Duodenal mucosa (tissue), 2 donors: ENCODE measurements around the gene GATAD1.
A peak's percentile ranks its signal among the peaks of the same experiment; 100 is the strongest.

Experiments
- H3K27ac ChIP-seq: one replicate; pipeline ENCODE4 v1.7.0; 2013; ENCODE audit warnings: low read depth, low read length
- H3K27me3 ChIP-seq, 2 donors: one replicate each; pipeline ENCODE4 v1.7.0; 2013; ENCODE audit warnings: low read length in 2 of 2, control low read depth in 1 of 2; ENCODE audit not compliant: insufficient read depth in 2 of 2, control insufficient read depth in 1 of 2
- H3K36me3 ChIP-seq, 2 donors: one replicate each; pipeline ENCODE4 v1.7.0; 2013; ENCODE audit warnings: low read length in 2 of 2, control low read depth in 1 of 2; ENCODE audit not compliant: insufficient read depth in 2 of 2, control insufficient read depth in 1 of 2
- H3K4me1 ChIP-seq, 2 donors: one replicate each; pipeline ENCODE4 v1.7.0; 2013; ENCODE audit warnings: low read length in 2 of 2, control low read depth in 1 of 2; ENCODE audit not compliant: insufficient read depth in 2 of 2, control insufficient read depth in 1 of 2
- H3K4me3 ChIP-seq, 2 donors: one replicate each; pipeline ENCODE4 v1.7.0; 2013; ENCODE audit warnings: low read length in 2 of 2, low read depth in 1 of 2
- H3K9ac ChIP-seq, 2 donors: one replicate each; pipeline ENCODE4 v1.7.0; 2013; ENCODE audit warnings: low read length in 2 of 2, low read depth in 1 of 2
- H3K9me3 ChIP-seq, 2 donors: one replicate each; pipeline ENCODE4 v1.7.0; 2013; ENCODE audit warnings: low read length in 2 of 2, control low read depth in 1 of 2; ENCODE audit not compliant: control insufficient read depth in 1 of 2

The GATAD1 gene

GRCh38 chr7:92415225-92415624 is 32.1 kb upstream of the GATAD1 start:
- no peaks in the 10 kb centered on the region for H3K27me3 ChIP-seq
- no peak overlapping the region for H3K4me3 ChIP-seq
- no peaks in the 10 kb centered on the region for H3K4me1 ChIP-seq
- no peaks in the 10 kb centered on the region for H3K9me3 ChIP-seq
- H3K27ac ChIP-seq, result no peak overlapping the region
- no peak overlapping the region for H3K9ac ChIP-seq
- no peaks in the 10 kb centered on the region for H3K36me3 ChIP-seq

DNA sequence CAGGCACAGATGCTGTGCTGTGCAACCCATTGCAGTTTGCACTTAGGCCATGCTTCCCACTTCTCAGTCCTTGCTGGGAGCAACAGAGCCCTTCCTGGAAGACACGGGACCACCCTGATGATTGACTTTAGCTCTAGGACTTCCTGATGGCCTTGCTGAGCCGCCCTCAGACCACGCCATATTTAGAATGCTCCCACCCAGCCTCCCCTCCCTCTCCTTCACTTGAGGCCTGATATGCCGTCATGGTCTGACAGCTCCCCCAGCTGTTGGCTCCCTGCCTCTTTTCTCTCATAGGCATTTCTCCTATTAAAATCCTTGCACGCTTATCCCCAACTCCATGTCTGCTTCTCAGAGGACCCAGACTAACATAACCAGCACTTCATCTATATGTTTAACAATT is 29.4 kb upstream of the GATAD1 start:
- Histone ChIP-seq H3K4me1 (no peaks in the 10 kb centered on the region), H3K36me3 (no peaks in the 10 kb centered on the region), H3K9ac (no peak overlapping the region), H3K9me3 (no peaks in the 10 kb centered on the region), H3K27me3 (no peaks in the 10 kb centered on the region), H3K4me3 (no peak overlapping the region), H3K27ac (no peak overlapping the region)

DNA sequence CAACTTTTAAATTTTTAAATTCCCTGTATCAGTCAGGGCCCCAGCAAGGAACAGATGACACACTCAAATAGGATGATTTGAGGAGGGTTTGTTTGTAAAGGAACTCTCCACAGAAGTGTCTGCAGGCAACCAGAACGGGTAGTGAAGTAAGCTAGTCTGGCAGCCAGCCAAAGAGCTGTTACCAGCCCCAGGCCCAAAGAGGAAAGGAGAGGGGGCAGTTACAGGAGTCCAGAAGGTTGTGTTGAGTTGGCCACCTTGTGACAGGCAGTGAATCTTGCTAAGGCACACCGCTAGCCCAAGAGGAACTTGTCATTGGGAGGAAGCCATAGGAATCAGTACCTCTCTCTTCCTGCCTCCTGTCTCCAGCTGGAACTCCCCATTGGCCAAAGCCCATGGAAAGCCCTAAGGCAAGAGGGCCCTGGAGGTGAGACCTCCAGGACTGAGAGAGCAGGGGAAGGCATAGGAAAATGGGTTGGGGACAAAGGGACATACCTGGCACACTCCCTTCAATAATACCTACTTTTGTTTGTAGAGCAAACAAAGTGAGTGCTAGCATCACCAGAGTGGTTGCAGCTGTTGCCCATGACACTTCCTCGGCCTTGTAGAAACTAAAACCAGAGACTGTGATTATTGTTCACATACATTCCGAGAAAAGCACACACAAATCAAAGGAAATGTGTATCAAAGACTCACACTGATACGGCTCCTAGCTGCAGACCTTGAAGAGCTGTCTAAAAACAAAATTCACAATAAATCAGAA is 25.4 kb upstream of the GATAD1 start:
- Histone ChIP-seq H3K9ac (no peak overlapping the region), H3K36me3 (no peaks in the 10 kb centered on the region), H3K27ac (no peak overlapping the region), H3K4me3 (no peak overlapping the region), H3K9me3 (no peaks in the 10 kb centered on the region), H3K27me3 (peaks cover 0 to 4% of the 10 kb centered on the region in 2 donors), H3K4me1 (peaks cover 0 to 16% of the 10 kb centered on the region in 2 donors)

- no peak overlapping the region for H3K27ac ChIP-seq
- no peaks in the 10 kb centered on the region for H3K9me3 ChIP-seq
- H3K9ac ChIP-seq, result no peak overlapping the region
- H3K4me3 ChIP-seq, result no peak overlapping the region
- peaks cover 0 to 16% of the 10 kb centered on the region in 2 donors for H3K4me1 ChIP-seq
- no peaks in the 10 kb centered on the region for H3K36me3 ChIP-seq
- H3K27me3 ChIP-seq, result peaks cover 0 to 4% of the 10 kb centered on the region in 2 donors
These were observed 24.4 kb upstream of the GATAD1 start for GRCh38 chr7:92422926-92423325.

- Histone ChIP-seq H3K36me3 (no peaks in the 10 kb centered on the region), H3K9me3 (no peaks in the 10 kb centered on the region), H3K27me3 (peaks cover 0 to 4% of the 10 kb centered on the region in 2 donors), H3K4me3 (no peak overlapping the region), H3K4me1 (peaks cover 0 to 16% of the 10 kb centered on the region in 2 donors), H3K27ac (no peak overlapping the region), H3K9ac (no peak overlapping the region)
These were observed 23.6 kb upstream of the GATAD1 start for GRCh38 chr7:92423710-92424131.

DNA sequence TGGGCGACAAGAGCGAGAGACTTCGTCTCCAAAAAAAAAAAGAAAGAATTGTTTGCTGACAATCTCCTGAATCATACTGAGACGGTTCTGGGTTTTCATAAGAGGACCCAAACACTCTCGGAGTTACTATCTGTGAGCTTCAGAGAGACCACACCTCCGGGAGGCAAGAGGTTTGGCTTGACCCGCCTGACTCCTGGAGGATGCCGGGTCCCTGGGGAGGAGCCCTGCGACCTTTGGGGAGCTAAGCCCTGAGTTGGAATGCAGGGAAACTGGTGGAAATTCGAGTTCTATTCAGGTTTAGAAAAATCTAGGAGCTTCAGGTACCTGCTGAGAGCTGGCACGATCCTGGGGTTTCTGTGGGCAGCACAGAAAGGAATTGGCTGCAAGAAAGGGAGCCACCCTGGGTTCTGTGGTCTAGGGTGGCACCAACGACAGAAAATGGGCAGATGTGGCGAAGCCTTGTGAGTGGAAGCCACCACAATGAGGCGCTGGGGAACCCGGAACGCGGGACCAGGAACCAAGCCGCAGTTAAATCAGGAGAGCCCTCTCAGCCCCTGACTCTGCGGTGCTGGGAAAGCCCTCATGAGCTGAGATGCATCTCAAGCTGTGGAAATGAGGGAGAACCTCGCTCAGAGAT is 21.9 kb upstream of the GATAD1 start:
- H3K9ac ChIP-seq, result peak overlapping the region in 1 of 2 donors; percentile 38
- H3K4me1 ChIP-seq, result peaks cover 0 to 16% of the 10 kb centered on the region in 2 donors
- H3K27me3 ChIP-seq, result peaks cover 0 to 4% of the 10 kb centered on the region in 2 donors
- H3K27ac ChIP-seq, result no peak overlapping the region
- H3K9me3 ChIP-seq, result no peaks in the 10 kb centered on the region
- no peaks in the 10 kb centered on the region for H3K36me3 ChIP-seq
- peak overlapping the region; percentile 49 to 54 for H3K4me3 ChIP-seq

GRCh38 chr7:92427193-92427592 is 20.1 kb upstream of the GATAD1 start:
- Histone ChIP-seq H3K9ac (no peak overlapping the region), H3K27me3 (peaks cover 0 to 4% of the 10 kb centered on the region in 2 donors), H3K4me3 (no peak overlapping the region), H3K9me3 (no peaks in the 10 kb centered on the region), H3K36me3 (no peaks in the 10 kb centered on the region), H3K27ac (no peak overlapping the region), H3K4me1 (peaks cover 0 to 16% of the 10 kb centered on the region in 2 donors)

GRCh38 chr7:92432299-92432946 is 14.9 kb upstream of the GATAD1 start:
- Histone ChIP-seq H3K4me3 (no peak overlapping the region), H3K9me3 (no peaks in the 10 kb centered on the region), H3K4me1 (no peaks in the 10 kb centered on the region), H3K36me3 (no peaks in the 10 kb centered on the region), H3K27me3 (peaks cover 0 to 2% of the 10 kb centered on the region in 2 donors), H3K9ac (no peak overlapping the region), H3K27ac (no peak overlapping the region)

GRCh38 chr7:92433019-92433418 is 14.3 kb upstream of the GATAD1 start:
- peaks cover 0 to 3% of the 10 kb centered on the region in 2 donors for H3K27me3 ChIP-seq

GRCh38 chr7:92435542-92435941 is 11.7 kb upstream of the GATAD1 start:
- no peak overlapping the region for H3K27ac ChIP-seq
- no peak overlapping the region for H3K9ac ChIP-seq
- H3K9me3 ChIP-seq, result no peaks in the 10 kb centered on the region
- no peaks in the 10 kb centered on the region for H3K36me3 ChIP-seq
- no peak overlapping the region for H3K4me3 ChIP-seq
- peaks cover 0 to 3% of the 10 kb centered on the region in 2 donors for H3K27me3 ChIP-seq
- H3K4me1 ChIP-seq, result no peaks in the 10 kb centered on the region

More at GRCh38 chr7:92433019-92433418, 14.3 kb upstream of the GATAD1 start:
- no peaks in the 10 kb centered on the region for H3K9me3 ChIP-seq
- H3K4me1 ChIP-seq, result no peaks in the 10 kb centered on the region
- no peak overlapping the region for H3K4me3 ChIP-seq
- no peak overlapping the region for H3K27ac ChIP-seq
- no peak overlapping the region for H3K9ac ChIP-seq
- no peaks in the 10 kb centered on the region for H3K36me3 ChIP-seq
